T-helper 1 cell (primary cell): ENCODE data around the gene IVD.

Experiments
- DNase-seq, 5 donors: peaks; one replicate each; pipeline ENCODE4 v3.0.0-alpha.2; 2012 to 2020

Gene IVD

DNA sequence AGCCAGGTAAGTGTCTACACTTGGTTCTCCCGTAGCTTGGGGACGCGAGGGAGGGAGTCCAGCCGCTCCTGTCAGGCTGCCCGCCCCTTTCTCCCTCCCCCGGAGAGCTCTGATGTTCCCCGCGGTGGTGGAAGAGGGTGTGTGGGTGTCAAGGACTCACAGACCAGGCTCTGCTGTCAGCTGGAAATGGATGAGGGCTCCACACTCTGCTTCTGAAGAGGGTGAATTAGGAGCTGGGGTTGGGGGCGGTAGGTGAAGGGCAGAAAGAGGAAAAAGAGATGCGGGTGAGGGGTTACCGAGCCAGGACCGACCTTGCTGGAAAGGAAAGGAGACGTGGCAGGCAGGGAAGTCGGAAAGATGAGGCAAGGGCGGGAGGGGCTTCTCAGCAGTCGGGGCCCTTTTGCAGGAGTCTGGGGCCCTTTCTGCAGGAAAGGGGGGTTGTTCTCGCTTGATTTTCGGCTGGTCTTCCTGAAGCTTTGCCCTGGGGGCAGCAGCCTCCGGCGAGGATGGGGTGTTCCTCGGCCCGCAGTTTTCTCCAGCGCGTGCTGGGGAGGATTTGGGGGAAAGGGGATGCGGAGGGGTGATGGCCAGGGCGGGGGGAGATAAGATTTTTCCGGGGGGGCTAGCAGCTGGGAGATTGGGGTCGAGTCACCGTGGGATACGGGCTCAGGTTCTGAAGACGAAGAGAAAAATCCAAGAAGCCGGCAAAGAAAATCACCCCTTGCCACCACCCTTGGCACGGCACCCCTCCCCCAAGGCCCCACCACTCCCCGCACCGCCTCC lies 34.6 kb downstream of the IVD start:
- no peak for DNase-seq

DNA sequence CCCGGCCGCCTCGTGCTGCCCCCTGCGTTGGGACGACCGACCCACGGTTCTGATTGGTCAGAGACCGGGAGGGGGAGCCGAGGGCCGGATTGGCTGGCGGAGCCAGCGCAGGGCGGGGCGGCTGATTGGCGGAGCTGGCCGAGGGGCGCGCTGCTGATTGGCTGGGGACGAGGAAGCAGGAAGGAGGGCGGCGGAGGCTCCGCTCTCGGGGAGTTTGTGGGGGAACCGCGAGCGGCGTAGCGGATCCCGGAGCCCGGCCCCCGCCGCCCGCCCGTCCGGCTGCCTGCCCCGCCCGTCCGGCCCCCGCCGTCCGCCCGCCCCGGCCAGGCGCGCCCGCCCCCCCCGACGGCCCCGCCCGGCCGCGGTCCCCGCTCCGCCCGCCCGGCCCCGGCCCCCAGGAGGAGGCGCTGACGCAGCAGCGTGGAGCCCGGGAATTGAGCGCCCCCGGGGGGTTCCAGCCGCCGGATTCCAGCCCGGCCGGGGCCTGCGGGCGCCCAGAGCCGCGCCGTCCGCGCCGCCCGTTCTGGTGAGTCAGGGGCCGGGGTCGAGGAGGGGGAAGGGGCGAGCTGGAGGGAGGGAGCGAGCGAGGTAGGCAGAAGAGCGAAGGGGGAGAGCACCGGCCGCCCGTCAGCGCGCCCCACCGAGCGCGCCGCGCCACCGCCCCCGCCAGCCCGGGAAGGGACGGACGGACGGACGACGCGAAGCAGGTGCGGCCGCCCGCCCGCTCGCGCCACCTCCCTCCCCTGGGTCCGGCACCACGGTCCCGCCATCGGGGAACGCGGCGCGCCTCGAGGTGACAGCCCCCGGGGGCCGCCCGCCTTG lies 35.4 kb downstream of the IVD start, which contains the start of gene BAHD1:
Gene BAHD1 (plus strand): TSS at position 211 of the 822 bp plus-strand sequence. CDS start 17,512 bp downstream, outside the sequence.
- DNase-seq: peak; percentile 89 to 93 (median 91)

- DNase-seq: peak in 1 of 5 donors; percentile 28
Measured at GRCh38 chr15:40441565-40442531, 36.3 kb downstream of the IVD start.

GRCh38 chr15:40443255-40443654 lies 37.7 kb downstream of the IVD start:
- no peak for DNase-seq

DNA sequence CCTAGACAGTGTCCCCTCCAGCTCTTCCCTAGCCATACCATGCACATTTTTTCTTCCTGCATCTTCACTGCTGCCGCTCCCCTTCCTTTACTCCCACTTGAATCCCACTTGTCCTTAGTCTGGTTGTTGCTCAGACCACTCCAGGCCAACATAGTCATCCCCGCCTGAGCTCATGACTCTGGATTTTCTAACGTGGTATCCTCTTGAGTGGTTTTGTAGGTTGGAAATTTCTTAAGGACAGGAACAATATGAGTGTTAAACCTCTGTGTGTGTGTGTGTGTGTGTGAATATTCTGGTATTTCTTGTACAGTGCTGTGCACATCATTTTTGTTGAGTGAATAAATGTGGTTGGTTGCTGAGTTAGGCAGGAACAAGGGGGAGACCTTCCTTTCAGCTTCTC lies 38.3 kb downstream of the IVD start:
- no peak for DNase-seq

DNA sequence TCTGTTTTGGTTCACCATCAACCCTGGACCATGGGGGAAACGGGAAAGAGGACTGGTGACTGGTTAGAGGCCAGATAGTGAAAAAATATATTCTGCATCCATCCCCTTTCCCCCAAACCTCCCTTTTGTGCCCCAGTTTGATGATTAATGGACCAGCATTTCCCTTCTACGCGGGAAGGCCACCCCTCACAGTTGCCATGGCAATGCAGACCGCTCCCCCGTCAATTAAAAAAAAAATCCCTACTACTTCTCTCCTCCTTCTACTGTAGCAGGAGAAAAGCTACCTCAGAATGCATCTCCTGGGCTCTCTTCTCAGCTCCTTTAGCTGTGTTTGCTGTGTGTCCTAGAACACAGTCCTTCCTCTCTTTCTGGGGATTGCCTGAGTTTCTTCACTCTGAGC lies 39.1 kb downstream of the IVD start:
- no peak for DNase-seq

- no peak for DNase-seq
Measured at GRCh38 chr15:40445421-40445922, 39.9 kb downstream of the IVD start.

DNA sequence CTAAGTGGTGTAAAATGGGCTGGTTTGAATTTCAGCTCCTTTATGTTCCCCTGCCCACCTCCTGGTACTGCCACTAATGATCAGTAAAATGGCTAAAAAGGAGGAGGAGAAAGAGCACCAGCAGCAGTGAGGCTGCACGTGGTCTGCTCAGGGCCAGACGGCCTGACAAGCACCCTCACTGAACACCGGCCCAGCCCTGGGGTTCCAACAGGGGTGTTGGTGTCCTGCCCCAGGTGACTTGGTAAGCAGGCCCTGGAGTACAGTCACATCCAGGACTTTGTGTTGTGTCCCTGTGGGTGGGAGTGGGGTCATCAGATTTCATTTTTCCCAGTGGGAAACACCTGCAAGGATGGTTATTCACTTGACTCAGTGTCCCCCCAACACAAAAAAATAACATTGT lies 40.5 kb downstream of the IVD start:
- DNase-seq: no peak

DNA sequence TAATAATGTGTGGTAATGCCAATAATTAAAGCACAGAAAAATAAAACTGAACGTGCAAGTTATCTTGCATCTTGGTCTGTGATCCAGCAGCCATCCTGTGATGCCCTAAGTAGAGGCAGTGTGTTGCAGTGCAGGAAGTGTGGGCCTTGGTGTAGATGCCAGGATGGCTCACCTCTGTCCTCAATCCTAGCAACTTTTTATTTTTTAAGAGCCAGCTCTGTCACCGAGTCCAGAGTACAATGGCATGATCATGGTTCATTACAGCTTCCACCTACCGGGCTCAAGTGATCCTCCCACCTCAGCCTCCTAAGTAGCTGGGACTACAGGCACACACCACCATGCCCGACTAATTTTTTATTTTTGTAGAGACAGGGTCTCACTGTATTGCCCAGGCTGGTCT lies 42.8 kb downstream of the IVD start:
- DNase-seq: no peak

- DNase-seq: no peak
Measured at GRCh38 chr15:40449275-40449674, 43.7 kb downstream of the IVD start.

GRCh38 chr15:40450047-40450446 lies 44.5 kb downstream of the IVD start:
- no peak for DNase-seq

DNA sequence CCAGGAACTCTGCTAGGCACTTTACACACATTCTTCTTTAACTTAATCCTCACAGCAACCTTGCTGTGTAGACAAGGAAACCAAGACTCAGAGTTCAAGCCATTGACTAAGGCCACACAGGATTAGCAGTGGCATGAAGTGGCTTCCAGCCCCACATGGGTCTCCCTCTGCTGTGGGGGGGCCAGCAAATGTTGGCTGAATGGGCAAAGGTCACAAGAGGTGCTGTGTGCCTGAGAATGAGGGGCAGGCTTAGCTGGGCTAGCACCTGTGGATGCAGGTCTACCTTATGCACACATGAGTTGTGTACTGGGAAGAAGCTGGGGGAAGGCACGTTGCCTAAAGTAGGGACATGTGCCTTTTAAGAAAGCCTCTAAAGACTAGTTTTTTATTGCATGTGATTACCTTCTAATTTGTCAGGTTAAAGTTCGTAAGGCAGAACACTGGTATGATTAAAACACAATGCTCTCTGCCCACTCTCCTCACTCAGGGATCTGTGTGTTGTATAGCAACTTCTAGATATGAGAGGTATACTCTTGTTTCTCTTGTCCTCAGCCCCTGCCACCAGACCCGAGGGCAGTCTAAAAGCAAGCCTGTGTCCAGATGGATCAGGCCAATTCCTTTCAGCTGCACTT lies 46.0 kb downstream of the IVD start:
- no peak for DNase-seq

DNA sequence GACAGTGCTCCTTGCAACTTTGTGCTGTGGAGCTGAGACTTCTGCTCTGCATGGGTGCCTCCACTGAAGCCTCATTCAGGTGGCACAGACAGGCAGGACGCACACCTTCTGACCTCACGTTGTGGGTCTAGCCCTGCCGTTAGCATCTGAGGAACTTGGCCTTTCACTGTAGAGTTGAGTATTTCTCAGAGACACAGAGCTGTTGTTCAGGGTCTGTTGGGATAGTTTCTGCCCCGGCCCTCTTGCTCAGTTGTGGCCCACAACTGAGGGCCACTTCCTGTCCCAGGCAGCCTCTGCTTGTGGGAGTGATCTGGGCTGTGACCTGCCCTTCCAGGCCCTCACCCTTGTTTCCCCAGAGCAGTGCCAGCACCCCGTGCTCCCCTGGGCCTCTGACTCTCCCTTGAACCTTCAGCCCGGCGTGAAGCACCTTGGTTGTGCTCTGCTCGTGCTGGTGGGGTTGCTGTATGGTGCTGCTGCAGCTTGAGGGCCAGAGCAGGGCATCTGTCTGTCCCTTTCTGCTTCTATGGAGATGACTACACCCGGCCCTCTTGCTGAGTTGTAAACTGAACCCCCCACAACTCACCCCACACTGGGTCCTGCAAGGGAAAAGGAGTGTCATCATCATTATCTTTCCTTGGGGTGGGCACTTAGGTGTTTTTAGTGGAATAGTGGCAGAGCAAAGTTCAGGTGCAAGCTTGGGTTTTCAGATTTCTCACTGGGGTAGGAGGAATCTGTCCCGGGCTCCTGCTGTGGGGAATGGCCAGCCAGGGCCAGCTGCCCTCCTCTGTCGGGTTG lies 46.9 kb downstream of the IVD start:
- no peak for DNase-seq

DNA sequence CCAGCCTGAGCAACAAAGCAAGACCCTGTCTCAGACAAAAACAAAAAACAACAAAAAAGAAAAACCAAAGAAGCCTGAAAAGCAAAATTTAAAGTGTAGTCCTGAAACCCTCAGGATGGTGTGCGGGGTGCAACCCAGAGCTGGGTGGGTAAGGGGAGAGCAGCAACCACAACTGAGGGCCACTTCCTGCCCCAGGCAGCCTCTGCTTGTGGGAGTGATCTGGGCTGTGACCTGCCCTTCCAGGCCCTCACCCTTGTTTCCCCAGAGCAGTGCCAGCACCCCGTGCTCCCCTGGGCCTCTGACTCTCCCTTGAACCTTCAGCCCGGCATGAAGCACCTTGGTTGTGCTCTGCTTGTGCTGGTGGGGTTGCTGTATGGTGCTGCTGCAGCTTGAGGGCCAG lies 48.3 kb downstream of the IVD start:
- peak in 1 of 5 donors; percentile 56 for DNase-seq

DNA sequence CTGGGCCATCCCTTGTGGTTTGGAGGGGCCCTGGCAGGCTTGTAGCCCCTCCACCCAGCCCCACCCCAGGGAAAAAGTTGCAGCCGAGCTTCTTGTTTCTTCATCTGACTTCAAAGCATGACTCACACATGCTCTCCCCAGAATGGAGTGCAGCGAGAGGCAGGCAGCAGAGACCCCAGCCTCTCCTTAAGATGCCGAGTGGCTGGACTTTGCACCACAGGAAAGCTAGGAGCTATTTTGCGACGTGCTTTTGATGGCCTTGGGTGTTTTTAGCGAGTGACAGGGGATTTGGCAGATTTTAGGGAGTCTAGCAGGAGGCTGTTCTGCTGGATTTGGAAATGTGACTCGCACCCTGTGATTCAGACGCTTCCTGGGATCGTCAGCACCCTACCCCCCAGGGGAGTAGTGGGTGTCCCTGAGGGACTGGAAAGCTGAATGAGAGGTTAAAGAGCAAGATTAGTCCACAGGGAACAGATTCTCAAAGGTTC lies 49.4 kb downstream of the IVD start:
- no peak for DNase-seq

DNA sequence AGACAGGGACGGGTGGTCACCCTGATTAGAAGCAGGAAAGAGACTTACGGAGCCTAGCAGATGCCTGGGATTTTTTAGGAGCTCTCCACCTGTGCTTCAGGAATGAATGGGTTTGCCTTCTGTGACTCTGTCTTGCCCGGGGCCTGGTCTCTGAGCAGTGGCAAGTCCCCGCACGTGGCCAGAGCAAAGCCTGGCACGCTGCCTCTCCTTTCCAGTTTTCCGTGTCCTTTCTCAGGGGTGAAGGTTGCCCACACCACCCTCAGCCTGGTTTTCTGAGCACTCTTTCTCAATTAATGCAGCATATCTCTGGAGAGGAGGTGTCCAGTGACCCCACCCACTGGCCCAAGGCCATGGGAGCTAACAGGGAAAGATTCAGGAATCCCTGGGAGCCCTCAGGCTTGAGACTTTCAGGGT lies 50.7 kb downstream of the IVD start:
- no peak for DNase-seq

- no peak for DNase-seq
Measured at GRCh38 chr15:40456738-40457137, 51.1 kb downstream of the IVD start.

DNA sequence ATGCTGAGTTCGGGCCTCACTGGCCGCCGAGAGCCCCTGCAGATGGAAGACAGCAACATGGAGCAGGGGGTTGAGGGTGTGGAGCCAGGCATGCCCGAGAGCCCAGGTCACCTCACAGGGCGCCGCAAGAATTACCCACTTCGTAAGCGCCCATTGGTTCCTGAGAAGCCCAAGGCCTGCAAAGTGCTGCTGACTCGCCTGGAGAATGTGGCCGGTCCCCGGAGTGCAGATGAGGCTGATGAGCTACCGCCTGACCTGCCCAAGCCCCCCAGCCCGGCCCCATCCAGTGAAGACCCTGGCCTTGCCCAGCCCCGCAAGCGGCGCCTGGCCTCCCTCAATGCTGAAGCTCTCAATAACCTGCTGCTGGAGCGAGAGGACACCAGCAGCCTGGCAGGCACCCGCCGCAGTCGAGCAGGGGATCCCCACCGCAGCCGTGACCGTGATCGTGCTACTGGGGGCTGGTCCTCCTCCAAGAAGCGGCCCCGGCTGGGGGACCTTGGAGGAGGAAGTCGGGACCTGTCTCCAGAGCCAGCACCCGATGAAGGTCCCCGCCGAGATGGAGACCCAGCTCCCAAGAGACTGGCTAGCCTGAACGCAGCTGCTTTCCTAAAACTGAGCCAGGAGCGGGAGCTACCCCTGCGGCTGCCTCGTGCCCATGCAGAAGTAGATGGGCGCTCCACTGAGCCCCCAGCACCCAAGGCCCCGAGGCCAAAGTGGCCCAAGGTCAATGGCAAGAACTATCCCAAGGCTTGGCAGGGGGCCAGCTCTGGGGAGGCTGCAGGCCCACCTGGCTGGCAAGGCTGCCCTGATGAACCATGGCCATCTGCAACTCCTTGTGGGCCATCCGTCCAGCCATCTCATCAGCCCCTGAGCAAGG lies 53.1 kb downstream of the IVD start:
- DNase-seq: no peak

DNA sequence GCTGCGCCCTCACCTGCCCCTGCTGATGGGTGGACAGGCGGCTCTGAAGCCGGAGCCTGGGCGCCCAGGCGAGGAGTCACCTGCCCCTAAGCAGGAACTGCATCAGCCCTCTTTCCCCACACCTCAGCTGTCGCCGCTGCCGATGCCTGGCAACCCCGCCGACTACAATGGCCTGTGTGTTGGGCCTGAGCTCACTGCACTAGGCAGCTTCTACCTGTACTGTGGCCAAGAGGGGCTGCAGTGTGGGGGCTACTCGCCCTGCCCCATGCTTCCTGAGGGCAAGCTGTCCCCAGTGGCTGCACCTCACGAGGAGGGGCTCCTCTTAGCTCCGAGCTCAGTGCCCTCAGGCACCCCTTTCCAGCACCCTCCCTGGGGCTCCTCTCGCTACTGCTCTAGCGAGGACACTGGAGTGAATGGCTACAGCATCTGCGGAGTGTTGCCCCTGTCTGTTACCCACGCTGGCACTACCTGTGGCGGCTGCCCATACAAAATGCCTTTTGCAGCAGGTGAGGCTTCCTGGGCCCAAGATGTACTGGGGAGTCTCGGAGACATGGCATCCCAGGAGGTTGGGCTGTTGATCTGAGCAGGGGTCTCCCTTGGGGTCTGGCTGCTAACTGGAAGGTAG lies 53.9 kb downstream of the IVD start:
- no peak for DNase-seq
